Upper lobe of left lung (tissue), 6 donors: ENCODE data around the gene DRC7. TPM values are rescaled to one million over a fixed set of nuclear protein-coding genes. Genes with fewer than 3 reads are reported as not detected.

ENCODE experiments used
- ATAC-seq, 2 donors: fragments of 200-7000 bp; cut with Tn5 transposase; one replicate each; pipeline ENCODE4 v1.9.1; 2022; ENCODE audit warnings: mild to moderate bottlenecking in 2 of 2, moderate library complexity in 2 of 2; ENCODE audit not compliant: low FRiP score in 2 of 2
- DNase-seq, 2 donors: peaks; one replicate each; pipeline ENCODE4 v3.0.0-alpha.2; 2019 to 2020
- H3K27ac ChIP-seq, 4 donors: fragments of 200-600 bp; sonication (generic); one replicate each; pipeline ENCODE4 v1.5.1; 2016 to 2019
- H3K27me3 ChIP-seq, 4 donors: fragments of 200-600 bp; sonication (generic); one replicate each; pipeline ENCODE4 v1.5.1; 2017 to 2019
- H3K36me3 ChIP-seq, 4 donors: fragments of 200-600 bp; sonication (generic); one replicate each; pipeline ENCODE4 v1.5.1; 2016 to 2019
- H3K4me1 ChIP-seq, 4 donors: fragments of 200-600 bp; sonication (generic); one replicate each; pipeline ENCODE4 v1.5.1; 2018 to 2019
- H3K4me3 ChIP-seq, 4 donors: fragments of 200-600 bp; sonication (generic); one replicate each; pipeline ENCODE4 v1.5.1; 2017 to 2019; ENCODE audit warnings: mild to moderate bottlenecking in 2 of 4, moderate library complexity in 1 of 4
- H3K9me3 ChIP-seq, 4 donors: fragments of 200-600 bp; sonication (generic); one replicate each; pipeline ENCODE4 v1.5.1; 2018 to 2019
- CTCF ChIP-seq, 6 experiments: fragments of 450-650 bp in 4 of 6; fragments of 200-600 bp in 2 of 6; sonication (generic) in 2 of 6; IDR thresholded peaks; one replicate each; pipeline ENCODE4 v1.5.1; 2016 to 2019; ENCODE audit warnings: antibody characterized with exemption in 6 of 6
- EP300 ChIP-seq, 4 donors: sonication (generic); formaldehyde crosslinking; IDR thresholded peaks; one replicate each; pipeline ENCODE4 v1.5.1; 2017; ENCODE audit warnings: antibody characterized with exemption in 4 of 4, control low read depth in 2 of 4
- POLR2A ChIP-seq, 4 donors: fragments of 450-650 bp; IDR thresholded peaks; one replicate each; pipeline ENCODE4 v1.5.1; 2016 to 2017; ENCODE audit warnings: antibody characterized with exemption in 4 of 4, mild to moderate bottlenecking in 2 of 4
- POLR2AphosphoS5 ChIP-seq, 2 donors: sonication (generic); formaldehyde crosslinking; IDR thresholded peaks; one replicate each; pipeline ENCODE4 v1.5.1; 2017; ENCODE audit warnings: antibody characterized with exemption in 2 of 2
- WGBS, 2 donors: methylation state at CpG; one replicate each; pipeline ENCODE4 v1.1.5; 2017 to 2018; 5-methylcytosine and 5-hydroxymethylcytosine counted together
- total RNA-seq, 6 donors: library from RNA; depleted of rRNA in 4 of 6; stranded (reverse); fragments of >200 nt in 4 of 6; gene quantifications; one replicate each; pipeline versions ENCODE4 v1.1.0 to v1.2.1, GENCODE V29; 2016 to 2021
- donor health status: DM: no; HTN: no; CAD: no; lungs with moderate emphysema.
- donor health status: DM: no; HTN: yes; CAD: no; lungs with severe emphysema.

The DRC7 gene
- total RNA-seq, 6 donors from 2014 or later: 1.2 to 15.9 (median 7.8) TPM

- ATAC-seq: no peak
- DNase-seq: peak in 1 of 2 donors; percentile 55
- H3K27ac ChIP-seq: no peak overlapping the region
Measured at GRCh38 chr16:57750796-57751538, 56.4 kb downstream of the DRC7 start.

DNA sequence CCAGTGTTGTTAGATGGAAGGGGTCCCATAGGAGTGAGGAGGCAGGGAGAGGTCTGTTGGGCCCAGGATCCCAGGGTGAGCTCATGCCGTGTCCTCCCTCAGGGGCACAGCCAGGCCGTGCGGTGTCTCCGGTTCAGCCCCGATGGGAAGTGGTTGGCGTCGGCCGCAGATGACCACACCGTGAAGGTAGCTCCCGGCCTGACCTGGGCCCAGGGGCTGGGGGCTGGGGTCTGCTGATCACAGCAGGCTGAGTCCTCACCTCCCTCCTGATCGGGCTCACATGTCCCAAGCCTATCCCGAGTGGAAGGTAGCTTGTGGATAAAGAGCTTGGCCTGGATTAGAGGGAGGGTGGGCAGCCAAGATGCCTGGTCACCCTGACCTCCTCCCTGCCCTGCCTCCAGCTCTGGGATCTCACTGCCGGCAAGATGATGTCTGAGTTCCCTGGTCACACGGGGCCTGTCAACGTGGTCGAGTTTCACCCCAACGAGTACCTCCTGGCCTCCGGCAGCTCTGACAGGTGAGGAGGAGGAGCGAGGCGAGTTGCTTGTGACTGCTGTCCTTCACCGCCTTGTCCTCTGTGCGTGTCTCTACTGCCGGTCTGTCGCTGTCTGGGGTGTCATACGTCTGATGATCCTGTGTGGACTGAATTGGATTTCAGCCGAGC is 57.1 kb downstream of the DRC7 start:
- H3K9me3 ChIP-seq: no peaks in the 10 kb centered on the region
- no peaks in the 10 kb centered on the region for H3K4me1 ChIP-seq
- TF ChIP-seq POLR2A (IDR thresholded peaks at IDR 0.05) (no peak), POLR2AphosphoS5 (IDR thresholded peaks at IDR 0.05) (no peak), EP300 (IDR thresholded peaks at IDR 0.05) (no peak)
- ATAC-seq (no peak), DNase-seq (peak in 1 of 2 donors; percentile 73)
- 90 to 94% methylated on average over 9 to 26 of the region's 26 CpGs for WGBS, 2 donors
- no peak overlapping the region for H3K27ac ChIP-seq
- H3K27me3 ChIP-seq: no peaks in the 10 kb centered on the region
- H3K36me3 ChIP-seq: peaks cover 0 to 66% (median 33%) of the 10 kb centered on the region in 4 donors
- no peak overlapping the region for H3K4me3 ChIP-seq

More at GRCh38 chr16:57750796-57751538, 56.4 kb downstream of the DRC7 start:
- TF ChIP-seq EP300 (IDR thresholded peaks at IDR 0.05): no peak
- no peak for TF ChIP-seq CTCF (IDR thresholded peaks at IDR 0.05)
- TF ChIP-seq POLR2AphosphoS5 (IDR thresholded peaks at IDR 0.05): no peak
- no peak for TF ChIP-seq POLR2A (IDR thresholded peaks at IDR 0.05)
- H3K4me1 ChIP-seq: no peaks in the 10 kb centered on the region
- no peaks in the 10 kb centered on the region for H3K9me3 ChIP-seq
- 95 to 96% methylated on average over 21 to 24 of the region's 24 CpGs for WGBS, 2 donors
- no peaks in the 10 kb centered on the region for H3K27me3 ChIP-seq
- H3K4me3 ChIP-seq: no peak overlapping the region
- peaks cover 0 to 59% (median 29%) of the 10 kb centered on the region in 4 donors for H3K36me3 ChIP-seq

DNA sequence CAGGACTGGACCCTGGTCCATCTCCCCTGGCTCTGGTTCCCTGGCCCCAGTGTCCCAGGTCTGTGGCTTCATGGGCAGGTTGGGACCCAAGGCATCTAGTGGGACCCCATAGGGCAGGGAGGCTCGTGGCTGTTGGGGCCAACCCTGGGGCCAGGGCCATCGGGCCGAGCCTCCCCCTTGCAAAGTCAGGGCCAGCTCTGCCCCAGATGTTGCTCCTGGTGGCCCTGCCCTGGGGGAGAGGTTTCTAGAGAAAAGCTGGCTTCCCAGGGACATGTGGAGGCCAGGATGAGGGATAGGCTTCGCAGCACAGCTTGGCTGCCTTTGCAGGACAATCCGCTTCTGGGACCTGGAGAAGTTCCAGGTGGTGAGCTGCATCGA is 57.6 kb downstream of the DRC7 start:
- H3K4me3 ChIP-seq: no peak overlapping the region
- H3K36me3 ChIP-seq: peaks cover 0 to 68% (median 30%) of the 10 kb centered on the region in 4 donors
- peaks cover 0 to 3% (median 3%) of the 10 kb centered on the region in 4 donors for H3K4me1 ChIP-seq
- DNase-seq (peak in 1 of 2 donors; percentile 56), ATAC-seq (no peak)
- TF ChIP-seq CTCF (IDR thresholded peaks at IDR 0.05) (no peak), POLR2A (IDR thresholded peaks at IDR 0.05) (no peak), POLR2AphosphoS5 (IDR thresholded peaks at IDR 0.05) (no peak), EP300 (IDR thresholded peaks at IDR 0.05) (no peak)
- H3K27ac ChIP-seq: no peak overlapping the region
- whole genome bisulfite sequencing, 2 donors: 89 to 93% methylated on average over 4 to 6 of the region's 6 CpGs
- H3K27me3 ChIP-seq: no peaks in the 10 kb centered on the region
- H3K9me3 ChIP-seq: no peaks in the 10 kb centered on the region

DNA sequence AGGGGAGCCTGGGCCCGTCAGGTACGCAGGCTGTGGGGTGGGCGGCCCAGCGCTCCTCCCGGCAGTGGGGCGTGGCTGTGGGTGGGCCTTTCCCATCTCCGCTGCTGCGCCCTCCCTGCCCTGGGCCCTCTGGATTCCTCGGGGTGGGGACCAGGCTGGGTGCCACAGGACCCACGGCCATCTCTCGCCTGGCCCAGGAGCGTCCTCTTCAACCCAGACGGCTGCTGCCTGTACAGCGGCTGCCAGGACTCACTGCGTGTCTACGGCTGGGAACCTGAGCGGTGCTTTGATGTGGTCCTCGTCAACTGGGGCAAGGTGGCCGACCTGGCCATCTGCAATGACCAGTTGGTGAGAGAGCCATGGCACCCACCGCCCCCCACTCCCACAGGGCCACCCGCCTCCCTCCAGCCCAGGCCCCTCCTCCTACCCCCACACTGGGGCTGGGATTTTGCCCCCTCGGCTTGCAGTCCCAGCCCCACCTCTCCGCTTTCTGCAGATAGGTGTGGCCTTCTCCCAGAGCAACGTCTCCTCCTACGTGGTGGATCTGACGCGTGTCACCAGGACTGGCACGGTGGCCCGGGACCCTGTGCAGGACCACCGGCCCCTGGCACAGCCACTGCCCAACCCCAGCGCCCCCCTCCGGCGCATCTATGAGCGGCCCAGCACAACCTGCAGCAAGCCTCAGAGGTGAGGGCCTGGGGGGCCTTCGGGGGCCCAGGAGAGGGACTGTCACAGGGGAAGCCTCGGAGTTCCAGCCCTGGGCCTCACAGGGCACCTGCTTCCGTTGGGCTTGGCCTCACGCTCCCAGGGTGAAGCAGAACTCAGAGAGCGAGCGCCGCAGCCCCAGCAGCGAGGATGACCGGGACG is 58.2 kb downstream of the DRC7 start:
- ATAC-seq (no peak), DNase-seq (peak in 1 of 2 donors; percentile 77)
- Histone ChIP-seq H3K4me1 (peaks cover 4 to 9% (median 8%) of the 10 kb centered on the region in 4 donors), H3K4me3 (no peak overlapping the region), H3K36me3 (peaks cover 0 to 68% (median 32%) of the 10 kb centered on the region in 4 donors), H3K27me3 (no peaks in the 10 kb centered on the region), H3K9me3 (no peaks in the 10 kb centered on the region), H3K27ac (no peak overlapping the region)
- no peak for TF ChIP-seq POLR2AphosphoS5 (IDR thresholded peaks at IDR 0.05)
- no peak for TF ChIP-seq EP300 (IDR thresholded peaks at IDR 0.05)
- TF ChIP-seq POLR2A (IDR thresholded peaks at IDR 0.05): no peak
- no peak for TF ChIP-seq CTCF (IDR thresholded peaks at IDR 0.05)
- 88 to 94% methylated on average over 19 to 33 of the region's 44 CpGs for WGBS, 2 donors
